ENCODE results near the gene FBXO44.

The FBXO44 gene

GRCh38 chr1:11680270-11681070 is 25.8 kb downstream of the FBXO44 start:
- ATAC-seq (ENCODE audit: low read depth), result peak; percentile 4
- Mint-ChIP-seq H3K4me3 (peak overlapping the region; percentile 98), H3K4me1 (peaks cover 11% of the 10 kb centered on the region), H3K27ac (no peak overlapping the region), H3K9me3 (no peaks in the 10 kb centered on the region), H3K27me3 (no peaks in the 10 kb centered on the region), H3K36me3 (peaks cover 3% of the 10 kb centered on the region)
- no peak for DNase-seq (ENCODE audit: low spot score in 2 of 2)

DNA sequence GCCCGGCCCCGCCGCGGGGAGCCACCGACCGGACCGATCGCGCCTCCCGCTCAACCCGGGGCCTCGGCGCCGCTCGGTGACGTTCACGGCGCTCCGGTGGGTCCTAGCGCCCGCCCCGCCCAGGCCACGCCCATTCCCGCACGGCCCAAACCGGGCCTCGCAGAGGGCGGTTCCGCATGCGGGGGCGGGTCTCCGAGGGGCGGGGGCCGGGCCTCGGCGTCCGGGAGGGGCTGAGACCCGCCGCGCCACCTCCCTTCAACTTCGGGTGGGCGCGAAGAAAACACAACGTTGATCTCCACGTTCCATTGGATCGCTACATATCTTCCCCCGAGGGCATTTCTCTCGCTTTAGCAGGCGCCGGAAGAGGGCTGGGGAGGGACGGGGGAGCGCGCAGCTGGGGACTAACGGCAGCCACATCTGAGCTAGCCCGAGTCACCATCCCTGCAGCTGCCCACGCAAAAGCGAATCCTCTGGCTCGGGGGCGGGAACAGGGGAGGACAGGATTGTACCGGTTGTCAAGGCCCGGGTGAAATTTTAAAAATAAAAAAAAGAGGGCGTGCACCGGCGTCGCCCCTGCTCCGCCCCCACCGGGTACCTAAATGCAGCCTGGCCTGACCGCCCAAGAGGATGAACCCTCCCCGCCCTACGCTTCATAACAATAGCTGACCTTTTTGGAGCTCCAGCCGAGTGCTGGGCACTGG is 26.5 kb downstream of the FBXO44 start, which contains the start of gene MAD2L2:
TSS of gene MAD2L2 (minus strand) at position 78 of the 701 bp plus-strand sequence. CDS start 547 bp downstream, outside the sequence.
- DNase-seq (ENCODE audit: low spot score in 2 of 2) (peak; percentile 86 to 92), ATAC-seq (ENCODE audit: low read depth) (peak; percentile 93)
- Mint-ChIP-seq H3K4me1 (peaks cover 11% of the 10 kb centered on the region), H3K36me3 (no peaks in the 10 kb centered on the region), H3K9me3 (no peaks in the 10 kb centered on the region), H3K4me3 (peak within 1 kb of the TSS; percentile 98), H3K27me3 (peaks cover 3% of the 10 kb centered on the region), H3K27ac (peak within 1 kb of the TSS; percentile 84)

DNA sequence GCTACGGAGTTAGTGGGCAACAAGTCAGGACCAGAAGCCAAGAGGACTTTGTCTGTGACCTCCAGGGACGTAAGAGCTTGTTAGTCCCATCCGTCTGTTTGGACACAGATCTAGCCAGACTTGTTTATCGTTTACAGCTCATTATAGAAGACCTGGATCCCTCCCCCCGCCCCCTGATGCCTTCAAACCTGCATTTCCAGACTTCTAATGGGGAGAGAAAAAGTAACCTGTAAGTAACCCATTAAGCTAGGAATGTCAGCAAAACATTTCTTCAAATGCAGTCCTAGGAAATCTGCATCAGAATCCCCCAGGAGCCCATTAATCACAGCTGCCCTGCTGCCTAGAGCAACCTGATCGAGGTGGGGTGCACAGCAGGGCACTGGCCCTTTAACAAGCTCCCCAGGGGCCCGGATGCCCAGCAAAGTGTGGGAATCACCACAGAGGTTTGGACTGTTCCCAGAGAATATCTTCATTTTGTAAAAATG is 27.7 kb downstream of the FBXO44 start:
- Mint-ChIP-seq H3K4me3 (peak overlapping the region; percentile 49), H3K4me1 (peaks cover 11% of the 10 kb centered on the region)

GRCh38 chr1:11682799-11683198 is 28.1 kb downstream of the FBXO44 start:
- DNase-seq (ENCODE audit: low spot score in 2 of 2), result no peak
- no peak overlapping the region for H3K4me3 Mint-ChIP-seq
- H3K27ac Mint-ChIP-seq, result no peak overlapping the region
- no peaks in the 10 kb centered on the region for H3K36me3 Mint-ChIP-seq
- H3K9me3 Mint-ChIP-seq, result no peaks in the 10 kb centered on the region
- no peak for ATAC-seq (ENCODE audit: low read depth)
- H3K27me3 Mint-ChIP-seq, result peaks cover 6% of the 10 kb centered on the region
- H3K4me1 Mint-ChIP-seq, result peaks cover 11% of the 10 kb centered on the region

More for the DNA sequence above, 27.7 kb downstream of the FBXO44 start:
- H3K27me3 Mint-ChIP-seq, result peaks cover 4% of the 10 kb centered on the region
- ATAC-seq (ENCODE audit: low read depth) (no peak), DNase-seq (ENCODE audit: low spot score in 2 of 2) (no peak)
- no peaks in the 10 kb centered on the region for H3K36me3 Mint-ChIP-seq
- H3K9me3 Mint-ChIP-seq, result no peaks in the 10 kb centered on the region
- no peak overlapping the region for H3K27ac Mint-ChIP-seq

DNA sequence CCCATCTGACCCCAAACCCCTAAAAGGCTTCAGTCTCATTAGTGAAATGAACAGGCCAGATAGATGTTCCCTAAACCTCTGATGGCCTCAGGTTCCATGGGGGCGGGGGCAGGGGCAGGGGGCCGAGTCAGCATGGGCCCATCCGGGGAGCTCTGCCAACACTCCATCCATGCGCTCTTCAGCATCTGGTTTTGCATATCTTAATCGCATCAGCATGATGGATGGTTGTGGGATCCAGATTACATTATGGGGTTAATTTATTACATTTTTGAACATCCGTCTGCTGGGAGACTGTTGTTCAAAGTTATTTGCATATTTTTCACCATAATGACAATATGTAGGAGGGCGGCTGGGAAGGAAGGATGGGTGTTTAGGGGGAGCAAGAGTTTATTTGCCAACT is 29.4 kb downstream of the FBXO44 start:
- Mint-ChIP-seq H3K4me3 (no peak overlapping the region), H3K27ac (no peak overlapping the region), H3K36me3 (no peaks in the 10 kb centered on the region), H3K27me3 (peaks cover 14% of the 10 kb centered on the region), H3K4me1 (peaks cover 7% of the 10 kb centered on the region), H3K9me3 (no peaks in the 10 kb centered on the region)
- no peak for ATAC-seq (ENCODE audit: low read depth)
- no peak for DNase-seq (ENCODE audit: low spot score in 2 of 2)

DNA sequence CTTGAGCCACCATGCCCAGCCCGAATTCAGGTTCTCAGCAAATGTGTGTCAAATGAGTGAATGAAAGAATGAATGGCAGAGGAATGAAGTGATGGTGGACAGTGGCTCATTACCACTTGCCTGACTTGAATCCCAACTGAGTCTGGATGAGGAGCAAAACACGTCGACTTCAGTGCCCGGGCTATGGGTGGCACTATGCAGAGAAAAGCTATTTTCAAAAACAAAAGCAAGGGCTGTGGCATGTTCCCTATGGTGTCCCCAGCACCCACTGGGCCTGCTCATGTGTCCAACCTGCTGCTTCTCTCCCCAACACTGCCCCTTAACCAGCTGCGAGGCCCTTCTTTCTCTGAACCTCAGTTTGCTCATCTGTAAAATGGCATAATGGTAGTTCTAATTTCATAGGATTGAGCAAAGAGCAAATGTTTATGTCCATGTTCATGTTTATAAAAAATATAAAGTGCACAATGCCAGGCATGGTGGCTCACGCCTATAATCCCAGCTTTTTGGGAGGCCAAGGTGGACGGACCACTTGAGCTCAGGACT is 30.6 kb downstream of the FBXO44 start:
- H3K27me3 Mint-ChIP-seq, result peaks cover 20% of the 10 kb centered on the region
- no peaks in the 10 kb centered on the region for H3K36me3 Mint-ChIP-seq
- H3K9me3 Mint-ChIP-seq, result no peaks in the 10 kb centered on the region
- ATAC-seq (ENCODE audit: low read depth), result no peak
- no peak overlapping the region for H3K4me3 Mint-ChIP-seq
- H3K27ac Mint-ChIP-seq, result no peak overlapping the region
- DNase-seq (ENCODE audit: low spot score in 2 of 2), result no peak
- peaks cover 10% of the 10 kb centered on the region for H3K4me1 Mint-ChIP-seq

GRCh38 chr1:11688506-11688905 is 33.8 kb downstream of the FBXO44 start:
- H3K36me3 Mint-ChIP-seq, result no peaks in the 10 kb centered on the region
- H3K27me3 Mint-ChIP-seq, result peaks cover 33% of the 10 kb centered on the region
- DNase-seq (ENCODE audit: low spot score in 2 of 2) (no peak), ATAC-seq (ENCODE audit: low read depth) (no peak)
- H3K27ac Mint-ChIP-seq, result no peak overlapping the region
- peaks cover 21% of the 10 kb centered on the region for H3K4me1 Mint-ChIP-seq
- H3K4me3 Mint-ChIP-seq, result no peak overlapping the region
- H3K9me3 Mint-ChIP-seq, result no peaks in the 10 kb centered on the region

DNA sequence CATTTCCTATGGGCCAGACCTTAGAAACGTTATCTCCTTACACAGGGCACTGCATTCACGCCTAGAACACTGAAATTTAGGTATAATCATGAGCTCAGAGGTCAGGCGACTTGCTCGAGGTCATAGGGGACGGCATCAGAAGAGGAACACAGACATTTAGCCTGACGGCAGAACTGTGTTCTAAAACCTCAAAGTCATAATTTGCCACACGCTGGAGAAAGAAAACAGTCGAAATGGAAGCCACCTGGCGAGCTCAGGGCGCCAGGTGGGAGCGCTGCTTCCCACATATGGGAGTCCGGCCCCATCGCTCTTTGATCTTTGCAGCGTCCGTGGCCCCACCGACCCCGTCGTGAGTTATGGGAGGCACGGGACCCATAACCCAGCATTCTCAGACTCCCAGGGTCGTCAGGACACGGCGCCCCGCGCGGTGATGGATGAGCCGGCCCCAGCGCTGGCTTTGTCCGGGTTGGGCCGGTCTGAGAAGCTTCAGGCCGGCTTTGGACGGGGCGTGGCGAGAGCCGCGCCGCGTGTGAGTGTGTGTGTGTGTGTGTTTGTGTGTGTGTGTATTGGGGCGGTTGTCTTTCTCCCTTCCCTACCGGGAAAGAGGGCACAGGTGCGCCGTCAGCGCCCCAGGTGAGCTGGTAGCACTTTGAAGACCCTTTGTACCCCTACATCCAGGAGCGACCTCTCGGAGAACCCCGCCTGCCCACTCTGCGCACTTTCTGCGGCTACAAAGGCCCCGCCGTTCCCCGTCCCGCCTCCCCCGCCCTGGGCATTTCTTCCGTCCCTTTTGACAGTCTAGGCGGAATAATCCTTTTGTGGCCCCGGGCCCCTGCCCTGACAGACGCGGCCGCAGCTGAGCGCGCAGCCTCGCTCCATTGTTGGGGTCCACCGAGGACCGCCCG is 36.0 kb downstream of the FBXO44 start:
- ATAC-seq (ENCODE audit: low read depth) (peak; percentile 50), DNase-seq (ENCODE audit: low spot score in 2 of 2) (no peak)
- Mint-ChIP-seq H3K27me3 (peaks cover 38% of the 10 kb centered on the region), H3K4me3 (peak overlapping the region; percentile 49), H3K27ac (no peak overlapping the region), H3K4me1 (peaks cover 21% of the 10 kb centered on the region), H3K36me3 (no peaks in the 10 kb centered on the region), H3K9me3 (no peaks in the 10 kb centered on the region)

DNA sequence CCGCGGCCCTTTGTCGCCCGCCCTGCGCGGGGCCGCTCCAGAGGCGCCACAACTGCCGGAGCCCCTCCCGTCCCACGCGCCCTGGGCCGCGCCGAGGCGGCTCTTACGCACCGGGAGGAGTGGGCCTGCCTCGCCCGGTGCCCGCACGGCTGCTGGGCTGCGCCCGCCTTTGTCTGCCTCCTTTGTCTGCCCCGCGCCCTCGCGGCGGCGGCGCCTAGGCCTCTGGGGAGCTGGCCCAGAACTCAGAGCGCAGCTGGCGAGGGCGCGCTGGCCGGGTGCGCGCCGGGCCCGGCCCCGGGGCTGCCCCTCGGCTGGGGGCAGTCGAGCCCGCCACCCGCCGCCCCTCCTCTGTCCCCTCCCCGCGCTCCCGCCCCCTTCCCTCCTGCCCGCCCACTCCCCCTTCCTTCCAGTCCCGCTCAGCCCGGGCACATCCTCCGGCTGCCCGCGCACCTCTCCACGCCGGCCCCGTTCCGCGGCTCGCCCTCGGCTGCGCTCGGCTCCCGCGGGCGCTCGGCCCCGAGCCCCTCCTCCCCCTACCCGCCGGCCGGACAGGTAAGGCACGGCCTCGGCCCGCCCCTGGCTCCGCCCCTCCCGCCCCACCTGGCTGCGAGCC is 36.7 kb downstream of the FBXO44 start, which contains the start of gene DRAXIN:
TSS of gene DRAXIN (plus strand) at position 409 of the 613 bp plus-strand sequence. CDS start 14,549 bp downstream, outside the sequence.
- Mint-ChIP-seq H3K36me3 (no peaks in the 10 kb centered on the region), H3K9me3 (no peaks in the 10 kb centered on the region), H3K4me1 (peaks cover 21% of the 10 kb centered on the region), H3K27me3 (peaks cover 35% of the 10 kb centered on the region), H3K4me3 (peak within 1 kb of the TSS; percentile 73), H3K27ac (peak within 1 kb of the TSS; percentile 21)
- DNase-seq (ENCODE audit: low spot score in 2 of 2), result no peak
- ATAC-seq (ENCODE audit: low read depth), result peak; percentile 39

- peaks cover 35% of the 10 kb centered on the region for H3K27me3 Mint-ChIP-seq
- H3K27ac Mint-ChIP-seq, result peak overlapping the region; percentile 21
- no peaks in the 10 kb centered on the region for H3K9me3 Mint-ChIP-seq
- peak overlapping the region; percentile 73 for H3K4me3 Mint-ChIP-seq
- peaks cover 21% of the 10 kb centered on the region for H3K4me1 Mint-ChIP-seq
- H3K36me3 Mint-ChIP-seq, result no peaks in the 10 kb centered on the region
- no peak for DNase-seq (ENCODE audit: low spot score in 2 of 2)
- no peak for ATAC-seq (ENCODE audit: low read depth)
Measured at GRCh38 chr1:11691928-11692711, 37.4 kb downstream of the FBXO44 start.

DNA sequence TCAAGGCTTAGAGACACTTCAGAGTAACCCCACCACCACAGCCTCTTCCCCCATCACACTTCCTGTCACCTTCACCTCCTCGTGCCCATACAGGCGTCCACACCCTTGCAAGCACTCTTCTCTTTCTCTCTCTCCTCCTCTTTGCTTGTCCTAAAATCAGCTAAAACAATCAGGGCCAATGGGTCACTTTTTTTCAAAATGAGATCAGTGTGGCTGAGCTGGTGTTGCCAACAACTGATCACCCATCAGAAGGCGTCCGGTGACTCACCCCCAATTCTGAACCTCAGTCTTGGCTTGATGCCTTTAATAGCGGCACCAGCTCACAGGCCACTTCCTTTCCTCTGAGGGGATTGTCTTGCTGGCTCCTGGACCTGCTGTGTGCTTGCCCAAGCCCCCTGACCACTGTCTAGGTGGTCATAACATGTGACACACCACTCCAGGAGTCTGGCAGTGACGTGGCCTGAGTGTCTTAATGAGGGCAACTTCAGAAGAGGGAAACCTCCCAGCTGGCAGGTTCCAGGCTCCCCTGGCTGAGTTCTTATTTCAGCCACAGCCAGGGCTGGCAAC is 38.4 kb downstream of the FBXO44 start:
- no peaks in the 10 kb centered on the region for H3K9me3 Mint-ChIP-seq
- peak overlapping the region; percentile 46 for H3K4me3 Mint-ChIP-seq
- no peak overlapping the region for H3K27ac Mint-ChIP-seq
- DNase-seq (ENCODE audit: low spot score in 2 of 2) (no peak), ATAC-seq (ENCODE audit: low read depth) (no peak)
- H3K4me1 Mint-ChIP-seq, result peaks cover 21% of the 10 kb centered on the region
- no peaks in the 10 kb centered on the region for H3K36me3 Mint-ChIP-seq
- H3K27me3 Mint-ChIP-seq, result peaks cover 29% of the 10 kb centered on the region

DNA sequence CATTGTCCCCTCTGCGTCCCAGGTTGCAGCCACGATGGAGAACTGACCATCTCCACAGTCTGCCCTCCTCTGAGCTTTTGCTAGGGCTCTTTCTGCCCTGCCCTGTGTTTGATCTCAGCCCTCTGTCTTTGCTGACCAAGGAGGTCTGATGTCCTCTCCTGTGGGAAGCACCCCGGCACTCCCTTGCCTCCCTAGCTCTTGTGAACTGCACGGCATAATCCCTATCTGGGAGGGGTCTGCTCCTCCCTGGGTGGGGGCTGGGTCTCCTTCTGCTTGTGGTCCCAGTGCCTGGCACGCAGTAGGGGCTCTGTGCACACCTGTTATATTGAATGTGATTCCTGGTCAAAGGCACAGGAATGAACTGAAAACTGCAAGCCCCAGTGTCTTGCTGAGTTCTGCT is 39.2 kb downstream of the FBXO44 start:
- Mint-ChIP-seq H3K4me3 (no peak overlapping the region), H3K9me3 (no peaks in the 10 kb centered on the region), H3K27me3 (peaks cover 24% of the 10 kb centered on the region), H3K4me1 (peaks cover 21% of the 10 kb centered on the region), H3K27ac (no peak overlapping the region), H3K36me3 (no peaks in the 10 kb centered on the region)
- no peak for DNase-seq (ENCODE audit: low spot score in 2 of 2)
- ATAC-seq (ENCODE audit: low read depth), result no peak

All from memory B cell (primary cell).